ENCODE measurements around the gene MAMDC2. TPM values are rescaled to one million over a fixed set of nuclear protein-coding genes. Genes with fewer than 3 reads are reported as not detected.

Gene MAMDC2
- polyA plus RNA-seq, 1 experiment: 28.0 TPM

DNA sequence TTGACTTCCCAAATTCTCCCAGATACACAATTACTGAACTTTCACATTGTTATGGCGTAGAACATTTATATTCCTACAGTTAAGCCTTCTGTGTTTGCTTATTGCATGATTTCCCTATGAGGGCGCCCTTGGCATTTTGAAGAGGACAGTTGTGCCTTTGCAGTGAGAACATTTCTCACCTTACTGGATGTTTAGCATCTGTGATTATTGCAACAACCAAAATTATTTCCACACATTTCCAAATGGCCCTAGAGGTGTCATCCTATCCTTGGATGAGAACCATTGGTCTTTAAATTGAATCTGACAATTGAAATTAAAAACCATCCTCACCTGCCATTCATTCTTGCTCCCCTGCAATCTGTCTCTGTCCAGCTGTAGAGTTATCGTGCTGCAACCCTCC is 104.0 kb downstream of the MAMDC2 start:
- Histone ChIP-seq H3K4me3 (ENCODE audit: low read depth, low read length) (no peak overlapping the region), H3K27me3 (ENCODE audit: control insufficient read depth, insufficient read depth, low read length) (no peaks in the 10 kb centered on the region), H3K36me3 (ENCODE audit: control insufficient read depth, insufficient read depth, low read length) (no peaks in the 10 kb centered on the region)
- ChIA-PET CTCF (no interaction called here), POLR2A (no interaction called here)
- DNase-seq (ENCODE audit: low read depth): no peak
- TF ChIP-seq, protein P1, sequence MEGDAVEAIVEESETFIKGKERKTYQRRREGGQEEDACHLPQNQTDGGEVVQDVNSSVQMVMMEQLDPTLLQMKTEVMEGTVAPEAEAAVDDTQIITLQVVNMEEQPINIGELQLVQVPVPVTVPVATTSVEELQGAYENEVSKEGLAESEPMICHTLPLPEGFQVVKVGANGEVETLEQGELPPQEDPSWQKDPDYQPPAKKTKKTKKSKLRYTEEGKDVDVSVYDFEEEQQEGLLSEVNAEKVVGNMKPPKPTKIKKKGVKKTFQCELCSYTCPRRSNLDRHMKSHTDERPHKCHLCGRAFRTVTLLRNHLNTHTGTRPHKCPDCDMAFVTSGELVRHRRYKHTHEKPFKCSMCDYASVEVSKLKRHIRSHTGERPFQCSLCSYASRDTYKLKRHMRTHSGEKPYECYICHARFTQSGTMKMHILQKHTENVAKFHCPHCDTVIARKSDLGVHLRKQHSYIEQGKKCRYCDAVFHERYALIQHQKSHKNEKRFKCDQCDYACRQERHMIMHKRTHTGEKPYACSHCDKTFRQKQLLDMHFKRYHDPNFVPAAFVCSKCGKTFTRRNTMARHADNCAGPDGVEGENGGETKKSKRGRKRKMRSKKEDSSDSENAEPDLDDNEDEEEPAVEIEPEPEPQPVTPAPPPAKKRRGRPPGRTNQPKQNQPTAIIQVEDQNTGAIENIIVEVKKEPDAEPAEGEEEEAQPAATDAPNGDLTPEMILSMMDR (IDR thresholded peaks at IDR 0.05; ENCODE audit: insufficient read depth, low read depth, low read length): no peak

GRCh38 chr9:70152350-70152749 is 108.7 kb downstream of the MAMDC2 start:
- ChIA-PET POLR2A (no interaction called here), CTCF (no interaction called here)
- no peak overlapping the region for H3K4me3 ChIP-seq (ENCODE audit: low read depth, low read length)
- DNase-seq (ENCODE audit: low read depth): no peak
- H3K36me3 ChIP-seq (ENCODE audit: control insufficient read depth, insufficient read depth, low read length): no peaks in the 10 kb centered on the region
- no peaks in the 10 kb centered on the region for H3K27me3 ChIP-seq (ENCODE audit: control insufficient read depth, insufficient read depth, low read length)
- TF ChIP-seq, protein P1 (IDR thresholded peaks at IDR 0.05; ENCODE audit: insufficient read depth, low read depth, low read length): no peak

- TF ChIP-seq, protein P1 (IDR thresholded peaks at IDR 0.05; ENCODE audit: insufficient read depth, low read depth, low read length): no peak
- H3K27me3 ChIP-seq (ENCODE audit: control insufficient read depth, insufficient read depth, low read length): no peaks in the 10 kb centered on the region
- no peaks in the 10 kb centered on the region for H3K36me3 ChIP-seq (ENCODE audit: control insufficient read depth, insufficient read depth, low read length)
- no peak overlapping the region for H3K4me3 ChIP-seq (ENCODE audit: low read depth, low read length)
- POLR2A ChIA-PET: no interaction called here
- DNase-seq (ENCODE audit: low read depth): no peak
- CTCF ChIA-PET: no interaction called here
These were observed 113.1 kb downstream of the MAMDC2 start for GRCh38 chr9:70156729-70157128.

DNA sequence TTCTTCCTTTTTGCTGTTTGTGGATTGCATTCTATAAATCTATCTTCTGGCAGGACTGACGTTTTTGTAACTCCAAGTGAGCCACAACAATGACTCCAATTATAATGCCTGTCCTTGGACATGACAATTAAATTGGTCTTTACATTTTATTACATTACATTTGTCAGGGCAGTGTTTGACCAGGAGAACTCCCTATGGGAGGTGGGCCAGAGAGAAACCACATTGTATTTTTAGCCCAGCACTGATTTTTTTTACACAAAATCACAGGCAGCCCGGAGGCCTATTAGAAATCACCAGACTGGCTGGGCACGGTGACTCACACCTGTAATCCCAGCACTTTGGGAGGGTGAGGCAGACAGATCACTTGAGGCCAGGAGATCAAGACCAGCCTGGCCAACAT is 116.0 kb downstream of the MAMDC2 start:
- Histone ChIP-seq H3K4me3 (ENCODE audit: low read depth, low read length) (no peak overlapping the region), H3K27me3 (ENCODE audit: control insufficient read depth, insufficient read depth, low read length) (no peaks in the 10 kb centered on the region), H3K36me3 (ENCODE audit: control insufficient read depth, insufficient read depth, low read length) (no peaks in the 10 kb centered on the region)
- DNase-seq (ENCODE audit: low read depth): no peak
- CTCF ChIA-PET: no interaction called here
- POLR2A ChIA-PET: no interaction called here
- TF ChIP-seq, protein P1 (IDR thresholded peaks at IDR 0.05; ENCODE audit: insufficient read depth, low read depth, low read length): no peak

GRCh38 chr9:70160686-70161600 is 117.3 kb downstream of the MAMDC2 start:
- DNase-seq (ENCODE audit: low read depth): no peak
- Histone ChIP-seq H3K36me3 (ENCODE audit: control insufficient read depth, insufficient read depth, low read length) (no peaks in the 10 kb centered on the region), H3K27me3 (ENCODE audit: control insufficient read depth, insufficient read depth, low read length) (no peaks in the 10 kb centered on the region), H3K4me3 (ENCODE audit: low read depth, low read length) (no peak overlapping the region)
- TF ChIP-seq, protein P1 (IDR thresholded peaks at IDR 0.05; ENCODE audit: insufficient read depth, low read depth, low read length): no peak
- POLR2A ChIA-PET: interaction anchor here (0.5 to 0.6 kb wide), 2 partner anchors 49 to 260 kb away, joined by 3 to 7 read pairs; no protein-coding TSS in a partner anchor
- CTCF ChIA-PET: interaction anchor here (0.8 to 1.2 kb wide), 5 partner anchors 26 to 441 kb away, joined by 3 to 4 read pairs (median 4); no protein-coding TSS in a partner anchor

Measured in BJ (cell line).